GM21526 (cell line): ENCODE measurements around the gene DIS3L2.

Experiments used
- ATAC-seq: cut with Tn5 transposase; IDR thresholded peaks from one replicate; pipeline ENCODE4 v1.9.1; 2021; ENCODE audit warnings: moderate library complexity; ENCODE audit not compliant: unreplicated experiment, low FRiP score

Gene DIS3L2

DNA sequence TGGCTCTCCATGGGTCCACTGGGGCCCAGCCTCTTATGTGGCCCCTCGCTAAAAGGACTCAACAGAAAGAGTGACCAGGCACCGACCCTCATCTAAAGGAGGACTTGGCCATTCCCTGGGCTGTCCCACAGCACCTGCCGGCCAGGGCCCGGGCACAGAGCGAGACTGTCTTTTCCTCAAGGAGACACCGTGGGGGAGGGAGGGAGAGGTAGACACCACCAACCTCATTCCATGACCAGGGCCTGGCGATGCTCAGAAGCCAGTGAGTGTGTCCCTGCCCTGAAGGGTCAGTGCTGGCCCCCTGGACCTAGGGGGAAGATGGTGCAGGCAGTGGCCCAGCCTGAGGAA is 377.2 kb downstream of the DIS3L2 start:
- ATAC-seq, result no peak

- no peak for ATAC-seq
Measured at GRCh38 chr2:232339121-232340081, 377.9 kb downstream of the DIS3L2 start.

- no peak for ATAC-seq
Measured at GRCh38 chr2:232340171-232340935, 378.8 kb downstream of the DIS3L2 start.

- ATAC-seq, result no peak
Measured at GRCh38 chr2:232341061-232341738, 379.7 kb downstream of the DIS3L2 start.

DNA sequence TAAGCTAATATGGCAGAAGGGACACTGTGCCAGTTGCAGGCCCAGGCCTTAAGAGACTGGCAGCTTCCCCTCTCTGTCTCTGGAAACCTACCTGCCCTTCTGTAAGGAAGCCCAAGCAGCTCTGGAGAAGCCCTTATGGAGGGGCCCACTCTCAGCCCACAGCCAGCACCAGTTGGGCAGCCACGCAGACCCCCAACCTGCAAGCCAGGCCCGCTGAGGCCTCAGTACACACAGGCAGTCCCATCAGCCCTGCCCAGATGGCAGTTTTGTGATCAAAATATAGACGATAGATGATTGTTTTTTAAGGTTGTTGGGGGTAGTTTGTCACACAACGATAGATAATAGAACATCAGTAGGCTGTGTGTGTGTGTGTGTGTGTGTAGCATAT is 380.2 kb downstream of the DIS3L2 start:
- ATAC-seq, result no peak

DNA sequence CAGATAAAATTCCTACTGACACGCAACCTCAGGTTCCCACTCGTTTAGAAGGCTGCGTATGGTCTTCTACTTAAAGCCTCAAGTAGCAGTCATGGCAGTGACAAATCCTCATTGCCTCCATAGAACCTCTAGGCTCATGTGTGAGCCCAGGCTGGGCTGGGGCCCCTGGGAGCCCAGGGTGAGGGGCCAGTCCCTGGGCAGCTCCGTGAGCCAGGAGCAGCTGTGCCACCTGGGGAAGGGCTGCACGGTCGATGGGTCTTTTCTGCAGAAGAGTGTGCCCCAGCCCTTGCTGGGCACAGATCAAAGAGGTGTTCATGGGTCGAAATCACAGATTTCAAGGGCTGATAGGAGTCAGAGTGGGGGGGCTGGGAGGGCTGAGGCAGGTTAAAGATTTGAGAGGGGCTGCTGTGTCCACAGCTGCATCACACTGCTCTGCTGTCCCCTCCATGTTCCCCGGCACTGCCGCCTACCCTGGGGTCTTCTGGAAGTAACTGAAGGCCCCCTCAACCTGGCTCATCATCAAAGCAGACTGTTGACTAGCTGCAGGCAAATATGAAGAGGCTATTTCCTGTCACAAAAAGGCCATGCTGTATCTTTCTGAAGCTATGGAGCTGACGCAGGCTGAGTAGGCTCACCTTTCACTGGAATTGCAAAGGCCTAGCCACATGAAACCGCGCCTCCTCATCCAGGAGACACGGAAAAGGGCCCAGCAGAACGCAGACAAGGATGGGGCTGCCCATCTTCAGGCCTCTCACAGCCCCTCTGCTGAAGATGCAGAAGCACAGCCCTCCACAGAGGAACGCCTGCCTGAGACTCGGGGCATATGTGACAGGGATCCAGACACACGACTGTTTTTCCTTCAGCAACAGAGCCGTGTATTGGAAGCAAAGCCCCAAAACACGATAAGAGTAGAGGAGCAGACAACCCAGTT is 381.4 kb downstream of the DIS3L2 start:
- ATAC-seq, result no peak

DNA sequence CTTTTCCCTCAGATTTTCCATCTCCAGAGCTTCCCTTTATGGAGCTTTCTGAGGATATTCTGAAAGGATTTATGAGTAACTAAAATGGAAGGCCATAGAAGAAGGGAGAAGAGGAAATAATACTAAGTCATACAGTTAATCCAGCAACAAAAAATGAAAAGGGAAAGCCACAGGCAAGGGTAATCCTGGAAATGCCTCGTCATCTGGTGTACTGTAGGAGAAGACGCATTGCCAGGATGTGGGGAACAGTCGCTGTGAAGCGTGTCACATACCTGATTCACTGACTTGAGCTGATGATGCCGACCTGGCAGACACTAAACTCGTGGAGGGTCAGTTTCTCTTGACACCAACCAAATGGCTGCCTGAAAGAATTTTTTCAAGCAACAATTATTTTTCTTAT is 382.3 kb downstream of the DIS3L2 start:
- ATAC-seq, result no peak

DNA sequence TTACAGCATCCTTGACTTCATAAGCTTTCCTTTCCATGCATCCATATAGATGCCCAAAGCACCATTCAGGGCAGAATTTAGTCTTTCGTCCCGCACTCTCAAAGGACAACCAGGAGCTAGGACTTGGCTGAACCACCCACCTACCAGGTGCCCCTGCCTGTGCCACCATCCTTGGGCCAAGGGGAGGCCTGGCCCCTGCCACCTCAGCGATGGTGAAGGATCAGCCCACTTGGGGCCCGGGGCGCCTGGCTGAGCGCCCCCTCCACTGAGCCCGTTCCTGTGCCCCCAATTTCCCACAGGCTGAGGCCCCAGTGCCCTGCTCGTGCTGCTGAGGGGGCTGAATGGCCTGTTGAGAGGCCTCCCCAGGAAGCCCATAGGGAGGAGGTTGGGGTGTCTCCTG is 383.7 kb downstream of the DIS3L2 start:
- no peak for ATAC-seq

DNA sequence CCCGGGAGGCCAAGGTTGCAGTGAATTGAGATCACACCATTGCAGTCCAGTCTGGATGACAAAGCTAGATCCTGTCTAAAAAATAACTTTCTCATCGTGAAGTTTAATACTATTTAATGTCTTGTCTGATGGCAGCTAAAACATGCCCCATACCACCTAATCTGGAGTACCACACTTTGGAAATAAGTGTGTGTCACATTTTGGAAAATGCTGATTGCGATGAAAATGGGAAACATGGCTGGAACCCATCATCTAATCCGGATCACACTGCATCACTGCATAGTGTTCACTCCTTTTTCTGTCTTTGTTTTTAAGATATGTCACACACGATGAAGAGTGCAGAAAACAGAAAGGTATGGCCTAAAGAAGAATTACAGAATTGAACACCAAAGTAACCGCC is 385.9 kb downstream of the DIS3L2 start:
- ATAC-seq, result no peak

GRCh38 chr2:232348936-232349335 is 387.4 kb downstream of the DIS3L2 start:
- ATAC-seq, result no peak

DNA sequence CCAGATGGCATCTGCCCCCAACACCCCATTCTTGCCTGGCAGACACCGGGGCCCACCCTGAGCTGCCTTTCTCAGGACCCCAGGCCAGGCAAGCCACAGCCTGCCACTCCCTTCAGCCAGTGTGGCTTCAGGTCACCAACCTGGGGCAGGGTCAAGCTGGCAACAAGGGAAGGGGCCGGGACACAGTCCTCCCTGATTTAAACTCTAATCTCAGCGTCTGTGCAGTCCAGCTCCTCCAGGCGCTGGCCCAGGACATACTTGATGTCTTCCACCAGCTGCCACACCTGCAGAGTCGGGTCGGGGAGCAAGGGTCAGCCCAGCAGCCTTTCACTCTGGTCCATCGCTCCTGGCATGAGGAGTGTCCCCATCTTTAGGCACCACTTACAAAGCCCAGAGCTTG is 388.0 kb downstream of the DIS3L2 start:
- ATAC-seq, result no peak

DNA sequence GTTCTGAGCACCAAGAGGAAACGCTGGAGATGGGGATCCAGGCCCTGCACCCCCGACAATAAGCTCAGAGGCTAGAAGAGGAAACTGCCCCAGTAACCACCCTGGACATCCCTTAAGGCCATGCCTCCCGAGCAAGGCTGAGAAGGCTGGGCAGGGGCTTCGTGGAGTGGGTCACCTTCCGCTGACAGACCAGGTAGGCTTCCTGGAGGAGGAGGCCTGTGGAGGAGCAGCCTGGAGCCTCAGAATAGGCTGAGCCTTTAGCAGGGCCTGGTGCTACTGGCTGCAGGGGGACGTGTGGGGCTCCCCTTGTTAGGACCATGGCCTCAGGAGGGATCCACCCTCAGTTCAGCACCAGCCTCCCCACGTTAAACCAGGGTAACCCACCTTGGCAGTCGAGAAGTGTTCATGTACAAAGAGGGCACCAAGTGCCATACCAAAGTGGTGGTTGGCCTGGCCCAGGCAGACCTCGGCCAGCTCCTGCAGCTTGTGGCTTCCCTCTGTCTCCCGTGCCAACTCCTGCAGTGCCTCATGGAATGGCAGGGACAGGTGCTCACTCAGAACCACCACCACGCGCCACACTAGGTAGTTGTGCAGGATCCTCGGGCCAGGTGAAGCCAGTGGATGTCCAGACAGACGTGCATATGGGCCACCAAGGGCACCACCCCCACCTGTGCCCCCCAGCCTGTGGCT is 388.6 kb downstream of the DIS3L2 start:
- no peak for ATAC-seq

GRCh38 chr2:232350804-232351685 is 389.5 kb downstream of the DIS3L2 start:
- no peak for ATAC-seq

- no peak for ATAC-seq
Measured at GRCh38 chr2:232351686-232352510, 390.4 kb downstream of the DIS3L2 start.

GRCh38 chr2:232352511-232353091 is 391.1 kb downstream of the DIS3L2 start:
- ATAC-seq, result no peak

GRCh38 chr2:232353096-232353495 is 391.6 kb downstream of the DIS3L2 start:
- ATAC-seq, result no peak

DNA sequence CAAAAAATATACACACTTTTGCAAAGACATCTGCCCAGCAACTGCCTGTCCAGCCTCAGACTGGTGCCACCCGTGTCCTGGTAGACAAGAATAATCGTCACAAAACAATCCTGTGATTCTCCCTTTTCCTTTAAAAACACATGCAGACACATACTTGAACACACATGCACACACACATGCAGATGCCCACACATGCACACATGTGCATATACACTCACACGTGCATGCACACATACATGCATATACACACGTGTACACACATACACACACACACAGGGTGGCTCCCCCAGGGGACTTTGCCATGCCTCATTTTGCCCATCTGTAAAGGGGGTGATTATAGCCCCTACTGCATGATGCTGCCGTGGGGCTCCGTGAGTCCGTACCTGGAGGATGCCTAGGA is 392.1 kb downstream of the DIS3L2 start:
- no peak for ATAC-seq
